ENCODE data around the gene CTNNA1.

The CTNNA1 gene

DNA sequence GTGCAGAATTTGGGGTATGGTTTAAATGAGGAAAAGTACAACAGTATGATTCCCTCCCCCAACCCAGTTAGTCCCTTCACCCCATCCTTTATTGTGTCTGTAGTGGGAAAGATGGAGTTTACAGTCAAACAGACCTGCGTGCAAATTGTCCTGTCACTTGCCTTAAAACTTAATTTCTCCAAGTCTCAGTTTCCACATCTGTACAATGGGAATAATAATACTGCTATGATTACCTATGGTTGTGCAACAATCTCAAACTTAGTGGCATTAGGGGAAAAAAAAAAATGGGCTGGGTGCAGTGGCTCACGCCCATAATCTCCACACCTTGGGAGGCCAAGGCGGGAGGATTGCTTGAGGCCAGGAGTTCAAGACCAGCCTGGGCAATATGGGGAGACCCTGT lies 35.8 kb upstream of the CTNNA1 start:
- no peak overlapping the region for H3K27ac ChIP-seq
- no peak for DNase-seq (ENCODE audit: low spot score)
- H3K4me3 ChIP-seq = no peak overlapping the region
- TF ChIP-seq, protein P1, sequence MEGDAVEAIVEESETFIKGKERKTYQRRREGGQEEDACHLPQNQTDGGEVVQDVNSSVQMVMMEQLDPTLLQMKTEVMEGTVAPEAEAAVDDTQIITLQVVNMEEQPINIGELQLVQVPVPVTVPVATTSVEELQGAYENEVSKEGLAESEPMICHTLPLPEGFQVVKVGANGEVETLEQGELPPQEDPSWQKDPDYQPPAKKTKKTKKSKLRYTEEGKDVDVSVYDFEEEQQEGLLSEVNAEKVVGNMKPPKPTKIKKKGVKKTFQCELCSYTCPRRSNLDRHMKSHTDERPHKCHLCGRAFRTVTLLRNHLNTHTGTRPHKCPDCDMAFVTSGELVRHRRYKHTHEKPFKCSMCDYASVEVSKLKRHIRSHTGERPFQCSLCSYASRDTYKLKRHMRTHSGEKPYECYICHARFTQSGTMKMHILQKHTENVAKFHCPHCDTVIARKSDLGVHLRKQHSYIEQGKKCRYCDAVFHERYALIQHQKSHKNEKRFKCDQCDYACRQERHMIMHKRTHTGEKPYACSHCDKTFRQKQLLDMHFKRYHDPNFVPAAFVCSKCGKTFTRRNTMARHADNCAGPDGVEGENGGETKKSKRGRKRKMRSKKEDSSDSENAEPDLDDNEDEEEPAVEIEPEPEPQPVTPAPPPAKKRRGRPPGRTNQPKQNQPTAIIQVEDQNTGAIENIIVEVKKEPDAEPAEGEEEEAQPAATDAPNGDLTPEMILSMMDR (IDR thresholded peaks at IDR 0.05) = no peak

DNA sequence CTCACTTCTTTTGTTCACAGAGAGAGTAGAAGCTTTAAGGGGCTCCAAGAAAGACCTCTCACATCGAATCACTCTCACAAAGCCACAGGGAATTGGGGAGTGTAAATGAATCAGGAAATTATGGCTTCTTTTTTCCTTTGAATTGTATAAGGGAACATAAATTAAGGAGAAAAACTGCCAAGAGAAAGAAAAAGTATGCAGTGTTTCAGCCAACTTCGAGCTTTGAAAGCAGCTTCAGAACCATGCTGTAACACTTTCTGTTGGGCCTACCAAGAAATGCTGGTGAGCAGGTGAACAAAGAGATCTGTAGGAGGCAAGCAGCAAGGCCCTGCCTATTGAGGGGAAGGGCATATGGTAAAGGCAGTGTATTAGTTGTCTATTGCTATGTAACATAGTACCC lies 33.4 kb upstream of the CTNNA1 start:
- Histone ChIP-seq H3K4me3 (no peak overlapping the region), H3K27ac (no peak overlapping the region)
- TF ChIP-seq, protein P1 (IDR thresholded peaks at IDR 0.05) = no peak
- DNase-seq (ENCODE audit: low spot score) = no peak

DNA sequence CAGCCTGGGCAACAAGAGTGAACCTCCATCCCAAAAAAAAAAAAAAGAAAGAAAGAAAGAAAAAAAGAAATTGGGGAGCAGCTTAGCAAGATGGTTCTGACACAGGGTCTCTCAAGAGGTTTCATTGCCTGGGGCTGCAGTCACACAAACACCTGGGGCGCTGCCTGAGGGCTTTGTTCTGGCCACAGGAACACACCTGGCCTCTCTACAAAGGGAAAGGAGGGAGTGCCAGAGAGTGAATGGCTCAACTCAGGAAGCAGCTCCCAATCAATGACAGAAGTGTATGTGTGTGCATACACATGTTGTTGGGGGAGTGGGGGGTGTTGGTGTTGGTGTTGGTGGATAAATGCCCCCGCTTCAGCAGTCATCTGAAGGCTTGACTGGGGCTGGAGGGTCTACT lies 32.4 kb upstream of the CTNNA1 start:
- Histone ChIP-seq H3K27ac (no peak overlapping the region), H3K4me3 (no peak overlapping the region)
- no peak for DNase-seq (ENCODE audit: low spot score)
- TF ChIP-seq, protein P1 (IDR thresholded peaks at IDR 0.05) = no peak

DNA sequence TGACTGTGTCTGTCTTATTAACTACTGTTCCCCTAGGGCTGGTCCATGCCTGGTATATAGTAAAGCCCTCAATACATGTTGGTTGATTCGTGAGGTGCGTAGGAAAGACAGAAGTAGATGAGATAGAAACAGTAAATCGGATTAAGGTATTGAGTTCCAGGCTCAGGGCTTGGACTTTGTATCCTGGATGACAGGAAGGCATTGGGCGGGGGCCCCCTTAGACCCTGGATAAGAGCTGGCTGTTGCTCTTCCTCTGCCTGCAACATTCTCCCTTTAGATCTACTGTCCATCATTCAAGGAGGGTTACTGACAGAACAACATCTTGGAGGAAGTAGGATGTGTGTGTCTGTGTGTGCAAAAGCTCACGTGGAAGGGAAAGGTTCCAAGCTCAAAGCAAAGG lies 31.2 kb upstream of the CTNNA1 start:
- Histone ChIP-seq H3K27ac (no peak overlapping the region), H3K4me3 (no peak overlapping the region)
- no peak for DNase-seq (ENCODE audit: low spot score)
- TF ChIP-seq, protein P1 (IDR thresholded peaks at IDR 0.05) = no peak

DNA sequence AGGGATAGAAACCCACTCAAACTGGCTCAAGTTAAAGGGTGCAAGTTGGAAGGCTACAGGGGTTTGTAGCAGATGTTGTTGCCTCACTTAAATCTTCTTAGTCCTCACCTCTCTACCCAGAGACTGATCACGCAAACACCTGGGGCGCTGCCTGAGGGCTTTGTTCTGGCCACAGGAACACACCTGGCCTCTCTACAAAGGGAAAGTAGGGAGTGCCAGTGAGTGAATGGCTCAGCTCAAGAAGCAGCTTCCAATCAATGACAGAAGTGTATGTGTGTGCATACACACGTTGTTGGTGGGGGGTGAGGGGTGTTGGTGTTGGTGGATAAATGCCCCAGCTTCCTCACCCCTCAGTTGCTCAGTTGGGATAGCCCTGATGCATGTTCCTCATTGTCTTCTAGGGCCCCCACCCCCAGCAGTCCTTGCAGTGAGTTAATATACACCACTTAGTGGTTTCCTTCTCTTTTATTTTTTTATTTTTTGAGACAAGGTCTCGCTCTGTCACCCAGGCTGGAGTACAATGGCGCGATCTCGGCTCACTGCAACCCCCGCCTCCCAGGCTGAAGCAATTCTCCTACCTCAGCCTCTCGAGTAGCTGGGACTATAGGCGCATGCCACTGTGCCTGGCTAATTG lies 30.6 kb upstream of the CTNNA1 start:
- no peak for DNase-seq (ENCODE audit: low spot score)
- TF ChIP-seq, protein P1 (IDR thresholded peaks at IDR 0.05) = no peak

DNA sequence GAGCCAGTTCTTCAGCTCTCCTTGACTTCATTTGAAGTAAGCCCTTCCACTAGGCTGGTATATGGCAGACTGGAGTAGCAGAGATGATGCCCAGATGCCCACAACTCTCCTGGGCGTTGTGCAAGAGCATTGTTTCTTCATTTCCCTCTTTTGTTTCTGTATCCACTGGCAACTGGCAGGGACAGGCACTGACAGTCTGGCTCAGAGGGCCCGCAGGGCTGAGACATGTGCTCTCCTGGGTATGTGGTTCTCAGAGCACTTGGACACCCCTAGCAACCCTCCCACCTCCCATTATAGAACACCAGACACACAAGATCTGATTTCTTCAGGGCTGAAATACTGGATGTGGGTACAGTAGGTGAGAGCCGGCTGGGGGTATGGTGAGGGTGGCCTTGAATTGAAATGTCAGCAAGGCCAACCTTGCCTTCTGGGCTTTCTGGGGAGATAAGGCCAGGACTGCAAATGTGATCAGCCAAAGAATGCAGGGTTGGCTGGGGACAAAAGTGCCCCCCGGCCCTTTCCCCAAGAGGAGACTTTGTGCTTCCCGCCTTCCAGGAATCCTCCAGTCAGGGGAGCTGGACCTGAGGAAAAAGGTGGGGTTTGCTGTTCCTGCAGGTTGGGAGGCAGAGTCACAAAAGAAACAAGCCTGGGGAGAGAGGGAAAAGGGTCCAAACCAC lies 28.6 kb upstream of the CTNNA1 start:
- Histone ChIP-seq H3K27ac (no peak overlapping the region), H3K4me3 (no peak overlapping the region)
- no peak for DNase-seq (ENCODE audit: low spot score)
- TF ChIP-seq, protein P1 (IDR thresholded peaks at IDR 0.05) = no peak

More for the DNA sequence above, 30.6 kb upstream of the CTNNA1 start:
- H3K4me3 ChIP-seq = no peak overlapping the region
- H3K27ac ChIP-seq = no peak overlapping the region
